Measurements from ENCODE around the gene STK24. TPM values are rescaled to one million over a fixed set of nuclear protein-coding genes. Genes with fewer than 3 reads are reported as not detected.

Gene STK24
- total and polyA plus RNA-seq, 2 of the 8 experiments (the other 6 are each of a cell fraction or from before 2014, with no cell fraction given): 62.8 to 143 TPM

- Histone ChIP-seq H3K4me2 (ENCODE audit: insufficient read depth in 1 of 2, low read depth in 2 of 2, low read length in 2 of 2) (no peak overlapping the region), H3K4ac (replicated peaks; ENCODE audit: insufficient read length, low read depth, low read length) (no peak overlapping the region), H3K56ac (replicated peaks; ENCODE audit: insufficient read length, low read depth, low read length) (no peak overlapping the region), H3K4me1 (replicated peaks in 1 of 4; ENCODE audit: control insufficient read depth in 3 of 4, insufficient read depth in 4 of 4, low read length in 3 of 4) (peaks cover 6 to 18% (median 12%) of the 10 kb centered on the region in 4 experiments), H2BK12ac (ENCODE audit: low read depth, low read length) (no peak overlapping the region), H3K4me3 (ENCODE audit: extremely low read depth in 1 of 4, insufficient read depth in 2 of 4, low read depth in 3 of 4, low read length in 4 of 4) (no peak overlapping the region), H4K91ac (replicated peaks; ENCODE audit: insufficient read length, low read length) (no peak overlapping the region), H3K23me2 (ENCODE audit: low read depth, low read length) (no peaks in the 10 kb centered on the region), H2BK15ac (ENCODE audit: low read length) (no peak overlapping the region), H3K27me3 (replicated peaks in 1 of 4; ENCODE audit: control insufficient read depth in 3 of 4, extremely low read depth in 1 of 4, insufficient read depth in 3 of 4, low read length in 3 of 4) (no peaks in the 10 kb centered on the region), H3K14ac (ENCODE audit: insufficient read length) (no peak overlapping the region), H2AK5ac (ENCODE audit: low read depth, low read length) (no peak overlapping the region), H4K8ac (ENCODE audit: extremely low read depth, insufficient read depth, low read length) (no peak overlapping the region), H4K20me1 (replicated peaks in 1 of 2; ENCODE audit: control insufficient read depth in 1 of 2, insufficient read depth in 2 of 2, low read length in 2 of 2) (peaks cover 6 to 20% of the 10 kb centered on the region in 2 experiments), H3K9ac (replicated peaks in 1 of 4; ENCODE audit: extremely low read depth in 1 of 4, low read depth in 3 of 4, low read length in 3 of 4) (no peak overlapping the region), H2BK20ac (ENCODE audit: low read length) (no peak overlapping the region), H3K36me3 (ENCODE audit: control insufficient read depth in 2 of 4, insufficient read depth in 4 of 4, low read length in 3 of 4) (peaks cover 0 to 7% (median 2%) of the 10 kb centered on the region in 4 experiments; a peak in 1 of 8 replicates), H4K5ac (ENCODE audit: insufficient read length, low read depth, low read length) (no peak overlapping the region), H3K23ac (ENCODE audit: insufficient read length) (no peak overlapping the region), H3K27ac (ENCODE audit: low read depth, low read length) (no peak overlapping the region), H2BK120ac (replicated peaks; ENCODE audit: low read depth, low read length) (no peak overlapping the region), H2BK5ac (ENCODE audit: low read depth, low read length) (no peak overlapping the region), H3K79me2 (ENCODE audit: control insufficient read depth in 1 of 2, insufficient read depth in 2 of 2, low read length in 2 of 2) (peaks cover 0 to 89% of the 10 kb centered on the region in 2 experiments; a peak in 3 of 4 replicates), H3K9me3 (ENCODE audit: insufficient read depth in 2 of 2, low read depth in 1 of 2, low read length in 1 of 2) (0 out of 4 replicates have a peak, but pooled peaks cover 0 to 2% of the 10 kb centered on the region in 2 experiments), H3K18ac (ENCODE audit: extremely low read depth, low read length) (no peak overlapping the region), H3K79me1 (ENCODE audit: low read depth, low read length) (peaks cover 28% of the 10 kb centered on the region), H2AFZ (ENCODE audit: low read length) (no peak overlapping the region)
- 82% methylated on average over 15 of the region's 15 CpGs; no CpG with 5 or more reads in 1 of the 2 experiments for WGBS, 2 experiments (ENCODE audit: extremely low coverage in 1 of 2, insufficient coverage in 1 of 2, insufficient read length in 1 of 2, insufficient replicate concordance in 2 of 2, low coverage in 1 of 2, low lambda C conversion rate in 2 of 2, missing lambda C conversion rate in 1 of 2)
- ChIA-PET CTCF (ENCODE audit: partially characterized antibody) (interaction anchor here (0.6 to 1.9 kb wide), 7 partner anchors 11 to 1102 kb away, joined by 3 to 12 read pairs (median 3); no protein-coding TSS in a partner anchor), POLR2A (ENCODE audit: partially characterized antibody) (interaction anchor here (1.4 kb wide), 1 partner anchor 11 kb away, joined by 4 read pairs; no protein-coding TSS in a partner anchor)
- FAIRE-seq (no peak), DNase-seq (ENCODE audit: low read depth in 1 of 2, low spot score in 2 of 2) (no peak)
- TF ChIP-seq TBP (IDR thresholded peaks at IDR 0.05; ENCODE audit: low read depth, low read length): no peak
- no peak for TF ChIP-seq MAFK (IDR thresholded peaks at IDR 0.05; ENCODE audit: low read depth, low read length)
- no peak for TF ChIP-seq HDAC2 (IDR thresholded peaks at IDR 0.05; ENCODE audit: borderline replicate concordance in 1 of 2, low read depth in 2 of 2, low read length in 2 of 2)
- TF ChIP-seq ZNF274 (IDR thresholded peaks at IDR 0.05; ENCODE audit: borderline replicate concordance, extremely low read depth, low read length): no peak
- TF ChIP-seq EP300 (IDR thresholded peaks at IDR 0.05; ENCODE audit: borderline replicate concordance in 1 of 2, low read depth in 2 of 2, low read length in 2 of 2): no peak
- no peak for TF ChIP-seq SIX5 (IDR thresholded peaks at IDR 0.05; ENCODE audit: low read depth, low read length)
- TF ChIP-seq EZH2 (IDR thresholded peaks at IDR 0.05; ENCODE audit: low read depth, low read length, severe bottlenecking): no peak
- TF ChIP-seq TEAD4 (IDR thresholded peaks at IDR 0.05; ENCODE audit: low read depth, low read length): no peak
- TF ChIP-seq BCL11A (IDR thresholded peaks at IDR 0.05; ENCODE audit: low read depth in 2 of 2, low read length in 2 of 2): no peak
- TF ChIP-seq SIRT6 (IDR thresholded peaks at IDR 0.05; ENCODE audit: low read length): no peak
- TF ChIP-seq POLR2A (IDR thresholded peaks at IDR 0.05; ENCODE audit: control extremely low read depth in 1 of 2, low read depth in 2 of 2, low read length in 2 of 2): no peak
Observed at GRCh38 chr13:98495627-98496478, 81.1 kb downstream of the STK24 start.
